GM19468 (cell line): ENCODE results near the gene MRRF.

ENCODE experiments used
- ATAC-seq: cut with Tn5 transposase; IDR thresholded peaks from one replicate; pipeline ENCODE4 v1.9.1; 2021; ENCODE audit warnings: mild to moderate bottlenecking, moderate library complexity, moderate number of reproducible peaks; ENCODE audit not compliant: unreplicated experiment; ENCODE audit errors: extremely low read depth

MRRF gene

GRCh38 chr9:122374885-122375420 is 110.3 kb downstream of the MRRF start:
- ATAC-seq, result no peak

- no peak for ATAC-seq
Observed at GRCh38 chr9:122376796-122377195, 112.1 kb downstream of the MRRF start.

GRCh38 chr9:122377241-122378164 is 112.8 kb downstream of the MRRF start:
- no peak for ATAC-seq

- ATAC-seq, result no peak
Observed at GRCh38 chr9:122378236-122378635, 113.6 kb downstream of the MRRF start.

- ATAC-seq, result no peak
Observed at GRCh38 chr9:122379340-122379739, 114.7 kb downstream of the MRRF start.

- ATAC-seq, result no peak
Observed at GRCh38 chr9:122380293-122380692, 115.6 kb downstream of the MRRF start.
